Lower leg skin (tissue), 3 donors: ENCODE data around the gene DTX1.

ENCODE experiments used
- POLR2A ChIP-seq, 2 donors: fragments of 450-650 bp; IDR thresholded peaks; one replicate each; pipeline ENCODE4 v1.6.1; 2016 to 2017; ENCODE audit warnings: antibody characterized with exemption in 2 of 2, mild to moderate bottlenecking in 1 of 2, moderate library complexity in 1 of 2
- TF ChIP-seq, protein P1 (sequence below), 3 donors: fragments of 450-650 bp; IDR thresholded peaks; one replicate each; pipeline ENCODE4 v1.5.1; 2016; ENCODE audit warnings: antibody characterized with exemption in 3 of 3, mild to moderate bottlenecking in 3 of 3, moderate library complexity in 2 of 3

- TF ChIP-seq POLR2A (IDR thresholded peaks at IDR 0.05), result no peak
- TF ChIP-seq, protein P1, sequence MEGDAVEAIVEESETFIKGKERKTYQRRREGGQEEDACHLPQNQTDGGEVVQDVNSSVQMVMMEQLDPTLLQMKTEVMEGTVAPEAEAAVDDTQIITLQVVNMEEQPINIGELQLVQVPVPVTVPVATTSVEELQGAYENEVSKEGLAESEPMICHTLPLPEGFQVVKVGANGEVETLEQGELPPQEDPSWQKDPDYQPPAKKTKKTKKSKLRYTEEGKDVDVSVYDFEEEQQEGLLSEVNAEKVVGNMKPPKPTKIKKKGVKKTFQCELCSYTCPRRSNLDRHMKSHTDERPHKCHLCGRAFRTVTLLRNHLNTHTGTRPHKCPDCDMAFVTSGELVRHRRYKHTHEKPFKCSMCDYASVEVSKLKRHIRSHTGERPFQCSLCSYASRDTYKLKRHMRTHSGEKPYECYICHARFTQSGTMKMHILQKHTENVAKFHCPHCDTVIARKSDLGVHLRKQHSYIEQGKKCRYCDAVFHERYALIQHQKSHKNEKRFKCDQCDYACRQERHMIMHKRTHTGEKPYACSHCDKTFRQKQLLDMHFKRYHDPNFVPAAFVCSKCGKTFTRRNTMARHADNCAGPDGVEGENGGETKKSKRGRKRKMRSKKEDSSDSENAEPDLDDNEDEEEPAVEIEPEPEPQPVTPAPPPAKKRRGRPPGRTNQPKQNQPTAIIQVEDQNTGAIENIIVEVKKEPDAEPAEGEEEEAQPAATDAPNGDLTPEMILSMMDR (IDR thresholded peaks at IDR 0.05), result no peak
Measured at GRCh38 chr12:113077859-113078255, 21.3 kb downstream of the DTX1 start.
